Neuronal stem cell (in vitro differentiated cells): ENCODE results near the gene CKLF.
A peak's percentile ranks its signal among the peaks of the same experiment; 100 is the strongest.

ENCODE experiments used
- DNase-seq: peaks from one replicate; pipeline ENCODE4 v3.0.0-alpha.2; 2013; ENCODE audit warnings: low spot score
- H2AFZ ChIP-seq: one replicate; pipeline ENCODE4 v1.6.1; 2013; ENCODE audit warnings: mild to moderate bottlenecking, low read length, inconsistent platforms
- H2AK5ac ChIP-seq: 2 replicates; pipeline ENCODE4 v1.6.1; 2013; ENCODE audit warnings: low read depth, mild to moderate bottlenecking, inconsistent platforms, low read length, moderate library complexity, mixed read lengths
- H2BK120ac ChIP-seq: 2 replicates; pipeline ENCODE4 v1.6.1; 2013; ENCODE audit warnings: low read depth, mild to moderate bottlenecking, inconsistent platforms, low read length, moderate library complexity, mixed read lengths
- H2BK12ac ChIP-seq: one replicate; pipeline ENCODE4 v1.6.1; 2013; ENCODE audit warnings: low read length, inconsistent platforms
- H2BK15ac ChIP-seq: 2 replicates; pipeline ENCODE4 v1.6.1; 2013; ENCODE audit warnings: mild to moderate bottlenecking, low read length, inconsistent platforms, mixed read lengths
- H2BK5ac ChIP-seq: one replicate; pipeline ENCODE4 v1.6.1; 2013; ENCODE audit warnings: inconsistent platforms, mild to moderate bottlenecking, low read length, moderate library complexity
- H3K14ac ChIP-seq: one replicate; pipeline ENCODE4 v1.6.1; 2013; ENCODE audit warnings: low read length, inconsistent platforms
- H3K18ac ChIP-seq: 2 replicates; pipeline ENCODE4 v1.6.1; 2013; ENCODE audit warnings: low read length, inconsistent platforms
- H3K23ac ChIP-seq: 2 replicates; pipeline ENCODE4 v1.6.1; 2013; ENCODE audit warnings: low read depth, mild to moderate bottlenecking, mixed read lengths, low read length, inconsistent platforms; ENCODE audit not compliant: poor library complexity
- H3K27ac ChIP-seq: replicated peaks from 3 replicates; pipeline ENCODE4 v1.5.1; 2013; ENCODE audit warnings: low read length, inconsistent platforms
- H3K27me3 ChIP-seq, 3 experiments: 2 replicates each; pipeline ENCODE4 v1.6.1; 2013; ENCODE audit warnings: low read length in 3 of 3, mild to moderate bottlenecking in 2 of 3, inconsistent platforms in 1 of 3, low read depth in 1 of 3, mixed read lengths in 1 of 3, moderate library complexity in 1 of 3; ENCODE audit not compliant: control insufficient read depth in 3 of 3, insufficient read depth in 3 of 3
- H3K36me3 ChIP-seq, 2 donors: replicated peaks in 1 of 2; 2 replicates each; pipeline ENCODE4 v1.6.1; 2013; ENCODE audit warnings: low read length in 2 of 2; ENCODE audit not compliant: control insufficient read depth in 2 of 2, insufficient read depth in 2 of 2
- H3K4ac ChIP-seq: 2 replicates; pipeline ENCODE4 v1.6.1; 2013; ENCODE audit warnings: inconsistent platforms, mild to moderate bottlenecking, low read length, moderate library complexity
- H3K4me1 ChIP-seq, 2 donors: 1 replicate in 1 of 2; 2 replicates in 1 of 2; pipeline ENCODE4 v1.6.1; 2013; ENCODE audit warnings: low read length in 2 of 2, low read depth in 1 of 2; ENCODE audit not compliant: control insufficient read depth in 2 of 2, insufficient read depth in 1 of 2
- H3K4me2 ChIP-seq: one replicate; pipeline ENCODE4 v1.6.1; 2013; ENCODE audit warnings: mild to moderate bottlenecking, low read length, inconsistent platforms; ENCODE audit not compliant: insufficient read depth, poor library complexity, severe bottlenecking
- H3K4me3 ChIP-seq, 2 donors: 2 replicates each; pipeline ENCODE4 v1.5.1; 2013; ENCODE audit warnings: low read length in 2 of 2, mild to moderate bottlenecking in 2 of 2, inconsistent platforms in 1 of 2, moderate library complexity in 1 of 2
- H3K79me1 ChIP-seq: one replicate; pipeline ENCODE4 v1.6.1; 2013; ENCODE audit warnings: low read depth, mild to moderate bottlenecking, inconsistent platforms, low read length, moderate library complexity
- H3K9ac ChIP-seq: one replicate; pipeline ENCODE4 v1.6.1; 2013; ENCODE audit warnings: mild to moderate bottlenecking, low read depth, low read length, inconsistent platforms; ENCODE audit not compliant: poor library complexity
- H3K9me3 ChIP-seq, 2 donors: replicated peaks in 1 of 2; 2 replicates each; pipeline versions ENCODE3 to v1.6.1; 2013; ENCODE audit warnings: low read length in 2 of 2, mild to moderate bottlenecking in 2 of 2, inconsistent platforms in 1 of 2, low read depth in 1 of 2, mixed read lengths in 1 of 2, moderate library complexity in 1 of 2; ENCODE audit not compliant: control insufficient read depth in 2 of 2, insufficient read depth in 1 of 2
- H4K8ac ChIP-seq: one replicate; pipeline ENCODE4 v1.6.1; 2013; ENCODE audit warnings: low read depth, mild to moderate bottlenecking, inconsistent platforms, low read length, moderate library complexity
- H4K91ac ChIP-seq: one replicate; pipeline ENCODE4 v1.6.1; 2013; ENCODE audit warnings: low read length, low read depth, mild to moderate bottlenecking, inconsistent platforms; ENCODE audit not compliant: poor library complexity
- WGBS, 2 donors: extraction: QIAGEN DNeasy Blood & Tissue Kit; methylation state at CpG; one replicate each; pipeline ENCODE4 v1.1.7; 2013; ENCODE audit warnings: missing lambda C conversion rate in 2 of 2, mixed read lengths in 1 of 2; ENCODE audit not compliant: insufficient read length in 2 of 2, insufficient replicate concordance in 1 of 2; ENCODE audit errors: extremely low coverage in 2 of 2; 5-methylcytosine and 5-hydroxymethylcytosine counted together

The CKLF gene

GRCh38 chr16:66517586-66518263 lies 34.7 kb upstream of the CKLF start:
- Histone ChIP-seq H3K9me3 (no peaks in the 10 kb centered on the region), H2AFZ (peak overlapping the region; percentile 85), H3K4me2 (no peak overlapping the region), H2AK5ac (no peak overlapping the region), H3K9ac (no peak overlapping the region), H3K23ac (no peak overlapping the region), H3K14ac (no peak overlapping the region), H3K4me1 (peaks cover 17 to 21% of the 10 kb centered on the region in 2 donors), H4K8ac (no peak overlapping the region), H2BK5ac (no peak overlapping the region), H3K79me1 (no peaks in the 10 kb centered on the region), H3K27me3 (no peaks in the 10 kb centered on the region), H3K4me3 (peak overlapping the region in 1 of 2 donors; percentile 31), H2BK12ac (no peak overlapping the region), H3K4ac (no peak overlapping the region), H3K36me3 (peaks cover 0 to 21% of the 10 kb centered on the region in 2 donors), H3K18ac (no peak overlapping the region), H2BK15ac (no peak overlapping the region), H2BK120ac (no peak overlapping the region), H4K91ac (no peak overlapping the region), H3K27ac (no peak overlapping the region)
- WGBS, 2 donors, result no CpG with 5 or more reads among the region's 8 CpGs
- DNase-seq, result no peak

- Histone ChIP-seq H3K9ac (no peak overlapping the region), H2BK5ac (peak overlapping the region; percentile 43), H3K36me3 (peaks cover 0 to 10% of the 10 kb centered on the region in 2 donors), H3K4me3 (no peak overlapping the region), H2AFZ (no peak overlapping the region), H3K4me1 (peaks cover 12 to 17% of the 10 kb centered on the region in 2 donors), H3K18ac (peak overlapping the region; percentile 4), H3K9me3 (no peaks in the 10 kb centered on the region), H3K27me3 (no peaks in the 10 kb centered on the region), H2BK15ac (no peak overlapping the region), H2AK5ac (no peak overlapping the region), H2BK12ac (no peak overlapping the region), H3K79me1 (no peaks in the 10 kb centered on the region), H3K14ac (no peak overlapping the region), H4K91ac (no peak overlapping the region), H3K4me2 (no peak overlapping the region), H3K27ac (no peak overlapping the region), H2BK120ac (no peak overlapping the region), H3K23ac (no peak overlapping the region), H4K8ac (no peak overlapping the region), H3K4ac (no peak overlapping the region)
- DNase-seq, result no peak
- no CpG with 5 or more reads among the region's 11 CpGs for WGBS, 2 donors
These were observed 32.6 kb upstream of the CKLF start for GRCh38 chr16:66519482-66520373.

GRCh38 chr16:66520406-66521170 lies 31.8 kb upstream of the CKLF start:
- Histone ChIP-seq H3K4me3 (no peak overlapping the region), H2BK120ac (no peak overlapping the region), H2AFZ (no peak overlapping the region), H4K91ac (no peak overlapping the region), H3K9ac (no peak overlapping the region), H3K4ac (no peak overlapping the region), H2AK5ac (peak overlapping the region; percentile 40), H3K27me3 (no peaks in the 10 kb centered on the region), H3K23ac (no peak overlapping the region), H3K4me1 (peaks cover 12 to 17% of the 10 kb centered on the region in 2 donors), H4K8ac (no peak overlapping the region), H3K27ac (no peak overlapping the region), H2BK15ac (no peak overlapping the region), H2BK5ac (peak overlapping the region; percentile 43), H3K79me1 (no peaks in the 10 kb centered on the region), H3K14ac (no peak overlapping the region), H3K18ac (no peak overlapping the region), H3K36me3 (peaks cover 2 to 13% of the 10 kb centered on the region in 2 donors), H3K9me3 (no peaks in the 10 kb centered on the region), H2BK12ac (no peak overlapping the region), H3K4me2 (no peak overlapping the region)
- no peak for DNase-seq
- no CpG with 5 or more reads among the region's 14 CpGs for WGBS, 2 donors
